ENCODE results near the gene THSD7A.

- TF ChIP-seq, protein P1, sequence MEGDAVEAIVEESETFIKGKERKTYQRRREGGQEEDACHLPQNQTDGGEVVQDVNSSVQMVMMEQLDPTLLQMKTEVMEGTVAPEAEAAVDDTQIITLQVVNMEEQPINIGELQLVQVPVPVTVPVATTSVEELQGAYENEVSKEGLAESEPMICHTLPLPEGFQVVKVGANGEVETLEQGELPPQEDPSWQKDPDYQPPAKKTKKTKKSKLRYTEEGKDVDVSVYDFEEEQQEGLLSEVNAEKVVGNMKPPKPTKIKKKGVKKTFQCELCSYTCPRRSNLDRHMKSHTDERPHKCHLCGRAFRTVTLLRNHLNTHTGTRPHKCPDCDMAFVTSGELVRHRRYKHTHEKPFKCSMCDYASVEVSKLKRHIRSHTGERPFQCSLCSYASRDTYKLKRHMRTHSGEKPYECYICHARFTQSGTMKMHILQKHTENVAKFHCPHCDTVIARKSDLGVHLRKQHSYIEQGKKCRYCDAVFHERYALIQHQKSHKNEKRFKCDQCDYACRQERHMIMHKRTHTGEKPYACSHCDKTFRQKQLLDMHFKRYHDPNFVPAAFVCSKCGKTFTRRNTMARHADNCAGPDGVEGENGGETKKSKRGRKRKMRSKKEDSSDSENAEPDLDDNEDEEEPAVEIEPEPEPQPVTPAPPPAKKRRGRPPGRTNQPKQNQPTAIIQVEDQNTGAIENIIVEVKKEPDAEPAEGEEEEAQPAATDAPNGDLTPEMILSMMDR (IDR thresholded peaks at IDR 0.05; ENCODE audit: low read depth, low read length, missing input control): no peak
- no peak for TF ChIP-seq REST (IDR thresholded peaks at IDR 0.05)
- TF ChIP-seq SP1 (IDR thresholded peaks at IDR 0.05): no peak
- no peak for TF ChIP-seq EGR1 (IDR thresholded peaks at IDR 0.05; ENCODE audit: low read depth in 2 of 2)
- no peak for TF ChIP-seq YY1 (IDR thresholded peaks at IDR 0.05)
- no peak for TF ChIP-seq HNF4G (IDR thresholded peaks at IDR 0.05)
- no peak for TF ChIP-seq JUND (IDR thresholded peaks at IDR 0.05)
- TF ChIP-seq, protein P2, sequence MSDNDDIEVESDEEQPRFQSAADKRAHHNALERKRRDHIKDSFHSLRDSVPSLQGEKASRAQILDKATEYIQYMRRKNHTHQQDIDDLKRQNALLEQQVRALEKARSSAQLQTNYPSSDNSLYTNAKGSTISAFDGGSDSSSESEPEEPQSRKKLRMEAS (IDR thresholded peaks at IDR 0.05): no peak
- TF ChIP-seq, protein P3, sequence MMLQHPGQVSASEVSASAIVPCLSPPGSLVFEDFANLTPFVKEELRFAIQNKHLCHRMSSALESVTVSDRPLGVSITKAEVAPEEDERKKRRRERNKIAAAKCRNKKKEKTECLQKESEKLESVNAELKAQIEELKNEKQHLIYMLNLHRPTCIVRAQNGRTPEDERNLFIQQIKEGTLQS (IDR thresholded peaks at IDR 0.05): no peak
- no peak for TF ChIP-seq GABPA (IDR thresholded peaks at IDR 0.05 in 1 of 2, conservative IDR thresholded peaks at IDR 0.05 in 1 of 2)
- TF ChIP-seq RAD21 (IDR thresholded peaks at IDR 0.05): no peak
- no peak for TF ChIP-seq TAF1 (conservative IDR thresholded peaks at IDR 0.05)
- no peak for TF ChIP-seq ZBTB33 (IDR thresholded peaks at IDR 0.05)
Measured at GRCh38 chr7:11747715-11748485, 84.1 kb downstream of the THSD7A start.

All from liver (tissue), 3 donors.